ENCODE measurements around the gene RYR1.
"Not testable (repeated sequence)": the region's sequence is repeated elsewhere in the genome, so short reads cannot be mapped to it uniquely, and the experiment has no call there.

The RYR1 gene

DNA sequence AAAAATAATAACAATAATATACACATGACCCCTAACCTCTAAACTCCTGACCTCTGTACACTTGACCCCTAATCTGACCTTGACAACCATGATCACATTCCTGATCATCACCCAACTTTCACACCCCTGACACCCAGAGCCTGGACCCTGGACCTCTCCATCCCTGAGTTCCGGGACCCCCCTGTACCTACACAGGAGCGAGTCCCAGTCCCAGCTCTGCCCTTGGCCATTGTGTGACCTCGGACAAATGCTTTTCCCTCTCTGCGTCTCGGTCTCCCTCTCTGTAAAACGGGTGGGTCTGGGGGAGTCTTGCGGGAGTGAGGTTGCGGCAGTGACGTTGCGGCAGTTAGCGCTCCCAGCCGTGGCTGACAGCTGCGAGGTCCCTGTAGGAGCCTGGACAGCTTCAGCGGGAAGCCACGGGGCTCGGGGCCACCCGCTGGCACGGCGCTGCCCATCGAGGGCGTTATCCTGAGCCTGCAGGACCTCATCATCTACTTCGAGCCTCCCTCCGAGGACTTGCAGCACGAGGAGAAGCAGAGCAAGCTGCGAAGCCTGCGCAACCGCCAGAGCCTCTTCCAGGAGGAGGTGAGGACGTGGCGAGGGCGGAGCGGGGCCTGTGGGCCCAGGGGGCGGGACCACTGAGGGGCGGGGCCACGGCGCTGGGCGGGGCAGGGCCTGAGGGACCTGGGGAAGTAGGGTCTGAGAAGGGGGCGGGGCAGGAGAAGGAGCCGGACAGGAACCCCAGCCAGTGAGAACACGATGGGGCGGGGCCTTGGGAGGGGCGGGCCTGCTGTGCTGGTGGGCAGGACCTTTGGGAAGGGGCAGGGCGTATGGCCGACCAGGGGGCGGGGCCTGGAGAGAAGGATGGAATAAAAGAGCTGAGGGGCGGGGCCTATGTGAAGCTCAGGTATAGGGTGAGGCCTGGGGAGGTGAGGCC, 19.2 kb downstream of the RYR1 start:
- DNase-seq (ENCODE audit: extremely low spot score, insufficient read length, low read depth), result no peak

DNA sequence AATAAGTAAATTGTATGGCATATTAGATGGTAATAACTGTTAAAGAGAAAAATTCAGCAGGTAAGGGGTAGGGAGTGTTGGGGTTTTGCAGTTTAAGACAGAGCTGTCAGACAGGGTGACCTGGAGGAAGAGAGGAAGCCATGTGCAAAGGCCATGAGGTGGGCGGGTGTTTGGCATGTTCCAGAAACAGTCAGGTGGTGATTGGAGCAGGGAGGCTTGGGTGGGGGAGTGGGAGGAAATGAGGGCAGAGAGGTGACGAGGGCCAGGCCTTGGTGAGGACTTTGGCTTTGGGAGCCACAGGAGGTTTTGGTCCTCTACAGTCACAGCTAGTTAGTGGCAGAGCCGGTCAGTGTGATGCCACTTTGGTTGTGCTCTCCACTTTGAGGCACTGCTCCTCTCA, 20.1 kb downstream of the RYR1 start:
- DNase-seq (ENCODE audit: extremely low spot score, insufficient read length, low read depth), result no peak
- no peak for FAIRE-seq

More for the DNA sequence above, 19.2 kb downstream of the RYR1 start:
- FAIRE-seq, result no peak

DNA sequence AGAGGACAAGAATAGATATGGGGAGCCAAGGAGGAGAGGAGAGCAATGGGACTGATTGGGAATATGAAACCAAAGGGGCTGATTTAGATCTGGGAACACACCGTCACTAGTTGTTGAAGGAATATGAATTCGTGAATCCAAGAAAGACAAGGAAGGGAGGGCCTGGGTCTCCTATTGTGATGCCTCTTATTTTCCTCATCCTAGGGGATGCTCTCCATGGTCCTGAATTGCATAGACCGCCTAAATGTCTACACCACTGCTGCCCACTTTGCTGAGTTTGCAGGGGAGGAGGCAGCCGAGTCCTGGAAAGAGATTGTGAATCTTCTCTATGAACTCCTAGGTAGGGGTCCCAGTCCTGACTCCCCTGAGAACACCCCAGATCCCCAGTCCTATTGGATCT, 21.5 kb downstream of the RYR1 start:
- no peak for FAIRE-seq
- DNase-seq (ENCODE audit: extremely low spot score, insufficient read length, low read depth), result no peak

DNA sequence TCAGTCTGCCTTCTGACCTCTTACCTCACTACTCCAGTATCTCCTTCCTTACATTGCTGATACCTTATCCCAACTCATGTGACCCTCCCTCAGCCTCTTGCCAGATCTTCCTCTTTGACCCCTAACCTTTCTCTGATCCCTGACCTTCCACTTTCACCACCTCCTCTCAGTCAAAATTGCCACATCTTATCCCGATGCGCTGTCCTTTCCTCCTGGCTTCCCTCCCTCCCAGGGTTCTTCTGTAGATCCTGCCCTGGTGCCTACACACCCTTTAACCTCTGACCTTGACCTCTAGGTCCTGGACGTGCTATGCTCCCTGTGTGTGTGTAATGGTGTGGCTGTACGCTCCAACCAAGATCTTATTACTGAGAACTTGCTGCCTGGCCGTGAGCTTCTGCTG, 23.7 kb downstream of the RYR1 start:
- DNase-seq (ENCODE audit: extremely low spot score, insufficient read length, low read depth) (no peak), FAIRE-seq (no peak)

DNA sequence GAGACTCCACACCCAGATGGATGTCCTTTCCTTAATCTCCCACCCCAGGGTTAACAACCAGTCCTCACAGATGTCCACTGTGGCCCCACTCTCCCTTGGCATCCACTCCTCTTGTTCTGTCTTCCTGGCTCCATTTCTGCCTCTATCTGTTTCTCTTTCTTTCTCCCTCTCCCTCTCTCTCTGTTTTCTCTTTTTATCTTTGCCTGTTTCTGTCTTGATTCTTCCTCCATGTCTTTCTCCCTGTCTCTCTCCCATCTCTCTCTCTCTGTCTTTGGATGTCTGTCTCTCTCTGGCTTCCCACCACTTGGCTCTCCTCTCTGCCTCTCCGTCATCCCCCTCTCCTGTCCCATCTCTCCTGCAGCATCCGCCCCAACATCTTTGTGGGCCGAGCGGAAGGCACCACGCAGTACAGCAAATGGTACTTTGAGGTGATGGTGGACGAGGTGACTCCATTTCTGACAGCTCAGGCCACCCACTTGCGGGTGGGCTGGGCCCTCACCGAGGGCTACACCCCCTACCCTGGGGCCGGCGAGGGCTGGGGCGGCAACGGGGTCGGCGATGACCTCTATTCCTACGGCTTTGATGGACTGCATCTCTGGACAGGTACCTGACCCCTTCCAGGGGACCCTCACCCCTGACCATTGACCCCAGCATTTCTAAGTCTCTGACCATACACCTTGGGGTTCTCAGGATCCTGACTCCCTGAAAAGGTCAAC, 24.4 kb downstream of the RYR1 start:
- no peak for DNase-seq (ENCODE audit: extremely low spot score, insufficient read length, low read depth)
- no peak for FAIRE-seq

DNA sequence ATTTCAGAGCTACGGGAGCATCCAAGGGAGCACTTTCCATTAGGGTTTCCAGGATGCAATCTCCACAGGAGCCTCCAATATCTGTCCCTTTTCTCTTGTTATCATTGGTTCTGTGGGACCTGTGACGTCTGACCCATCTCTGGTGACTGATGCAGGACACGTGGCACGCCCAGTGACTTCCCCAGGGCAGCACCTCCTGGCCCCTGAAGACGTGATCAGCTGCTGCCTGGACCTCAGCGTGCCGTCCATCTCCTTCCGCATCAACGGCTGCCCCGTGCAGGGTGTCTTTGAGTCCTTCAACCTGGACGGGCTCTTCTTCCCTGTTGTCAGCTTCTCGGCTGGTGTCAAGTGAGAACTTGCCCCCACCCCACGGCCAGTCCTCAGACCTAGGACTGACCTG, 25.5 kb downstream of the RYR1 start:
- DNase-seq (ENCODE audit: extremely low spot score, insufficient read length, low read depth), result no peak
- FAIRE-seq, result no peak

DNA sequence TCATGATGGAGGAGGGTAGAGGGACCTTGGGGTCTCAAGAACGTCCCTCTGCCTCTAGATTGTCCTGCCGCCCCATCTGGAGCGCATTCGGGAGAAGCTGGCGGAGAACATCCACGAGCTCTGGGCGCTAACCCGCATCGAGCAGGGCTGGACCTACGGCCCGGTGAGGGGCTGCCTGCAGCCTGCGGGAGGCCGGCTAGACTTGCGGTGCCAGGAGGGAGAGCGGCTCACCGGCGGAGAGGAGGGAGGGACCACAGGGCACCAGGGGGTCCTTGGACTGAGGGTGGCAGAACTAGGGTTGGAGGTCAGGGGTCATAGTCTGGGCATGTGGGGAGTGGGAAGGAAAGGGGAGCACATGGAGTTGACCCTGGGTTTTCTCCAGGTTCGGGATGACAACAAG, 29.9 kb downstream of the RYR1 start:
- DNase-seq (ENCODE audit: extremely low spot score, insufficient read length, low read depth) (no peak), FAIRE-seq (no peak)

DNA sequence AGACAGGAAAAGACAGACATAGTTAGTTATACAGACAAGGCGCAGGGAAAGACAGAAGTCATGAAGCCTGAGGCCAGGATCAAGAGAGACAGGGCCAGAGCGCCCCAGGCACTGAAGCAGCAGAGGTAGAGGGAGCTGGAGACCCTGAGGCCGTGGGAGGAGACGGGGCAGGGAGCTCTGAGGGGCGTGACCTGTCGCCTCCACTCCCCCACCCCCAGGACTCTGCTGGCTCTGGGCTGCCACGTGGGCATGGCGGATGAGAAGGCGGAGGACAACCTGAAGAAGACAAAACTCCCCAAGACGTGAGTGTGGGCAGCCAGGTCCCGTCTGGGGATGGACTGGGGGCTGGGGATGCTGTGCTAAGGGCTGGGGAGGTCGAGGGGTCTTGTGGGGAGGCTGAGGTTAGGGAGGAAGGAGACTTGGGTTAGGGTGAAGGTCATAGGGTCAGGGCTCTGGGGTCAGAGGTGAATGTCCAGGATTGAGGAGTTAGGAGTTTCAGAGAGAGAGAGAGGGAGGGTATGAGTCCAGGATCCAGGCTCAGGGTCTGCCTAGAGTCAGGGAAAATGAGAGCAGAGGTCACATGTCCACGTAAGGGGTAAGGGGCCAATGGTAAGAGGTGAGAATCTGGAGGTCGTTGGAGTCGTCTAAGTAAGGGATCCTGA, 31.1 kb downstream of the RYR1 start:
- no peak for DNase-seq (ENCODE audit: extremely low spot score, insufficient read length, low read depth)
- FAIRE-seq, result no peak

DNA sequence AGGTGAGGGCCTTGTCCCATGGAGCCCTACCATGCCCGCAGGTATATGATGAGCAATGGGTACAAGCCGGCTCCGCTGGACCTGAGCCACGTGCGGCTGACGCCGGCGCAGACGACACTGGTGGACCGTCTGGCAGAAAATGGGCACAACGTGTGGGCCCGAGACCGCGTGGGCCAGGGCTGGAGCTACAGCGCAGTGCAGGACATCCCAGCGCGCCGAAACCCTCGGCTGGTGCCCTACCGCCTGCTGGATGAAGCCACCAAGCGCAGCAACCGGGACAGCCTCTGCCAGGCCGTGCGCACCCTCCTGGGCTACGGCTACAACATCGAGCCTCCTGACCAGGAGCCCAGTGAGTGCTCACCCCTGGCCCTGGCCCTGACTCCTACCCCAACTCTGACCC, 32.6 kb downstream of the RYR1 start:
- DNase-seq (ENCODE audit: extremely low spot score, insufficient read length, low read depth), result no peak
- FAIRE-seq, result no peak

DNA sequence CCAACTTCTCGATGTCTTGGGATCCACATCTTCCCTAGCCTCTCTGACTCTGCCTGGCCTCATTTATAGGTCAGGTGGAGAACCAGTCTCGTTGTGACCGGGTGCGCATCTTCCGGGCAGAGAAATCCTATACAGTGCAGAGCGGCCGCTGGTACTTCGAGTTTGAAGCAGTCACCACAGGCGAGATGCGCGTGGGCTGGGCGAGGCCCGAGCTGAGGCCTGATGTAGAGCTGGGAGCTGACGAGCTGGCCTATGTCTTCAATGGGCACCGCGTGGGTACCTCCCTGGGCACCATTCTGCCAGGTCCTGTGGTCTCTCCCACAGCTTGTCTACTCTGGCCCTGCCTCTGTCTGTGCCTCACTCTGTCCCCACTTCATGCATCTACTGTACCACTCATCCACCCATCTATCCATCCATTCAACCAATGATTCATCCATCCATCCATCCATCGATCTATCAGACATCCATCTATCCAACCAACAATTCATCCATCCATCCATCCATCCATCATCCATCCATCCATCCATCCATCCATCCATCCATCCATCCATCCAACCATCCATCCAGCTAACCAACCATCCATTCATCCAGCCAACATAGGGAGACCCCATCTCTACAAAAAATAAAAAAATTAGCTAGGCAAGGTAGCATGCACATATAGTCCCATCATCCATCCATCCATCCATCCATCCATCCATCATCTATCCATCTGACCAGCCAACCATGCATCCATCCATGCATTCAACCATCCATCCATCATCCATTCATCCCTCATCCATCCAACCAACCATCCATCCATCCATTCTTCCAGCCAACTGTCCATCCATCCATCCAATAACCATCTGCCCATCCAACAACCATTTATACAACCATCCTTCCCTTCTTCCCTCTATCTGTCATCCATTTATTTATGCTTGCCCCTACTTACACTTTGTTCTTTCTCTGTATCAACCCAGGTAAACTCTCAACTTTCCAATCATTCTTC, 34.3 kb downstream of the RYR1 start:
- DNase-seq (ENCODE audit: extremely low spot score, insufficient read length, low read depth), result no peak
- no peak for FAIRE-seq

DNA sequence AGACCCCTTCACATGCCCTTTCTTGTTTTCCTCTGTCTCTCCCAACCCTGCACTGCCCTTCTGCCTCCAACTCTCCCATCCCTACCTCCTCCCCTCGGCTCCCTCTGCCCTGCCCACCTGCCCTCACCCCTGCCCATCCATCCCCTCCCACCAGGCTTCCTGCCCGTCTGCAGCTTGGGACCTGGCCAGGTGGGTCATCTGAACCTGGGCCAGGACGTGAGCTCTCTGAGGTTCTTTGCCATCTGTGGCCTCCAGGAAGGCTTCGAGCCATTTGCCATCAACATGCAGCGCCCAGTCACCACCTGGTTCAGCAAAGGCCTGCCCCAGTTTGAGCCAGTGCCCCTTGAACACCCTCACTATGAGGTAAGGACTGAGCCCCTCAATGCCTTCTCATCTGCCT, 35.7 kb downstream of the RYR1 start:
- DNase-seq (ENCODE audit: extremely low spot score, insufficient read length, low read depth) (no peak), FAIRE-seq (no peak)

DNA sequence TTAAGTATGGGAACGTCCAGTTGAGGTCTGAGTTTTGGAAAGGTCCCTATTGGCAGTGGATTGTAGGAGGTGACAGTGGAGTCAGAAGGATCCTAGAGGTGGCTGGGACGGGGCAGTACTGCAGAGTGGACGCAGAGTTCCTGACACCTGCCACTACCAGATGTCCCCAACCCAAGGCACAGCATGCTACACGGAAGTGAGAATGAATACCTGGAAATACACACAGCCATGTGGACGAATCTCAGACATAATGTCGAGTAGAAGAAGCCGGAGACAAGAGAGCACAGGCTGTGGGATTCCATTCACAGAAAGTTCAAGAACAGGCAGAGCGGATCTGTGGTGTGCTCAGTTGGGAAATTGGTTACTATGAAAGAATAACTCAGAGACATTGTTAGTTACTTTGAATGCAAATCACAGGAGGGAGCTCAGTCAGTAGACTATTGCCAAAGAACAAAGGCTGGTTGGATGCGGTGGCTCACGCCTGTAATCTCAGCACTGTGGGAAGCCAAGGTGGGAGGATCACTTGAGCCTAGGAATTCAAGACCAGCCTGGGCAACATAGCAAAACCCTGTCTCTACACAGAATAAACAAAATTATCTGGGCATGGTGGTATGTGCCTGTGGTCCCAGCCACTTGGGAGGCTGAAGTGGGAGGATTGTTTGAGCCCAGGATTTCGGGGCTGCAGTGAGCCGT, 37.4 kb downstream of the RYR1 start:
- FAIRE-seq, result no peak
- no peak for DNase-seq (ENCODE audit: extremely low spot score, insufficient read length, low read depth)

DNA sequence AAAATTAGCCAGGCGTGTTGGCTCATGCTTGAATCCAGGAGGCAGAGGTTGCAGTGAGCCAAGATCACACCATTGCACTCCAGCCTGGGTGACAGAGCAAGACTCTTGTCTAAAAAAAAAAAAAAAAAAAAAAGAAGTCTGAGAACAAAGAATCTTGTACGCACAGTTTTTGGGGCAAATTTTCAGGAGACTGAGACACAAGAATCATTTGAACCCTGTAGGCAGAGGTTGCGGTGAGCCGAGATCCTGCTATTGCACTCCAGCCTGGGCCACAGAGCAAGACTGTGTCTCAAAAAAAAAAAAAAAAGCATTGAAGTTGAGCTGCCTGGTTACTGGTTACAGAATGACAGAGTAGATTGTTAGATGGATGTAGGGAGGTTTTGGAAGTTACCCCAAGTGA, 39.2 kb downstream of the RYR1 start:
- not testable (repeated sequence) for FAIRE-seq; DNase-seq (ENCODE audit: extremely low spot score, insufficient read length, low read depth)

DNA sequence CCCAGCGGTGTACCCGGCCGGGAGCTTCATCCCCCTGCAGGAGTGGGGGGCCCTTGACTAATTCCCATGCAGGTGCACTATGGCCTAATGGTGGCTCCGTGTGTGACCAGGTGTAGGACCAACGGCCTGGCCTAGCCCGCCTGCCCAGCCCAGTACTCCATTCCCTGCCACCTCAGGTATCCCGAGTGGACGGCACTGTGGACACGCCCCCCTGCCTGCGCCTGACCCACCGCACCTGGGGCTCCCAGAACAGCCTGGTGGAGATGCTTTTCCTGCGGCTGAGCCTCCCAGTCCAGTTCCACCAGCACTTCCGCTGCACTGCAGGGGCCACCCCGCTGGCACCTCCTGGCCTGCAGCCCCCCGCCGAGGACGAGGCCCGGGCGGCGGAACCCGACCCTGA, 39.7 kb downstream of the RYR1 start:
- no peak for FAIRE-seq
- no peak for DNase-seq (ENCODE audit: extremely low spot score, insufficient read length, low read depth)

DNA sequence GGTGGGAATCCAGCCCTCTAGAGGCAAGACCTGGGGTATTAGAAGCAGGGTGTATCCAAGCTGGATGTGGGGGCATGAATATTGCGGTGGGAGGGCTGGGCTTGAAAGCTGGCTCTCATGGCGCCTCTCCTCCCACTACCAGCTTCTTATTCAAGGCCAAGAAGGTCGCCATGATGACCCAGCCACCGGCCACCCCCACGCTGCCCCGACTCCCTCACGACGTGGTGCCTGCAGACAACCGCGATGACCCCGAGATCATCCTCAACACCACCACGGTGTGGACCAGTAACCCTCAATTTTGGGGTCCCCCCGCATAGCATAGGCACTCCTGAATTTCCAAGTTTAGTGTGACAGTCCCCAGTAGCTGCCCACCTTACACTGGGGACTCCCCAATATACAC, 41.7 kb downstream of the RYR1 start:
- no peak for DNase-seq (ENCODE audit: extremely low spot score, insufficient read length, low read depth)
- FAIRE-seq, result no peak

DNA sequence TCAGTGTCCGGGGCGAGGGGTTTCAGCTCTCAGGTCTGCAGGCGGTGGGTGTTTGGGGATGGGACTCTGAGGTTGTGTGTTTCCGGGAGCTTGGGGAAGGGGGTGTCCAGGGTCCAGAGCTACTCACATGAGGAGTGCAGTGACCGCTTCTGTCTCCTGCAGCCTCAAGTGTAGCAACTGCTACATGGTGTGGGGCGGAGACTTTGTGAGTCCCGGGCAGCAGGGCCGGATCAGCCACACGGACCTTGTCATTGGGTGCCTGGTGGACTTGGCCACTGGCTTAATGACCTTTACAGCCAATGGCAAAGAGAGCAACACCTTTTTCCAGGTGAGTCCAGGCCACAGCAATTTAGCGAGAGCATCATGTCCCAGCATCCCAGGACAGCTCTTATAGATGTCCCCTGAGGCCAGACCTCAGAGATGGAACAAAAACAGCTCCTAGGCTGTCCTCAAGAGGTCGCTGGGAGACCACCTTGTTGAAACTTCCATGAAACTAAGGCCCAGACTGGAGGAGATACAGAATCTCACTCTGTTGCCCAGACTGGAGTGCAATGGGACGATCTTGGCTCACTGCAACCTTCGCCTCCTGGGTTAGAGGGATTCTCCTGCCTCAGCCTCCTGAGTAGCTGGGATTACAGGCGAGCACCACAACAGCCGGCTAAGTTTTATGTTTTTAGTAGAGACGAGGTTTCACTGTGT, 44.9 kb downstream of the RYR1 start:
- FAIRE-seq, result peak; percentile 35
- DNase-seq (ENCODE audit: extremely low spot score, insufficient read length, low read depth), result no peak

DNA sequence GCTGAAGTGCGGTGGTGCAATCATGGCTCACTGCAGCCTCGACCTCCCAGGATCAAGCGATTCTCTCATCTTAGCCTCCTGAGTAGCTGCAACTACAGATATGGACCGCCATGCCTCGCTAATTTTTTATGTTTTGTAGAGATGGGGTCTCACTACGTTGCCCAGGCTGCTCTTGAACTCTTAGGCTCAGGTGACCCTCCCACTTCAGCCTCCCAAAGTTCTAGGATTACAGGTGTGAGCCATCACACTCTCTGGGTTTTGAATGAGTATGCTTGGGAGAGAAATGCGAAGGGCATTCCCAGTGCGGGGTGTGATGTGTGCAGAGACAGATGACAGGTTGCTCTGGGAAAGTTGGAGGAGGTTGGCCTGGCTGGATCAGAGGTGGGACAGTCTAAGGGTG, 49.0 kb downstream of the RYR1 start:
- DNase-seq (ENCODE audit: extremely low spot score, insufficient read length, low read depth), result no peak
- FAIRE-seq, result no peak

DNA sequence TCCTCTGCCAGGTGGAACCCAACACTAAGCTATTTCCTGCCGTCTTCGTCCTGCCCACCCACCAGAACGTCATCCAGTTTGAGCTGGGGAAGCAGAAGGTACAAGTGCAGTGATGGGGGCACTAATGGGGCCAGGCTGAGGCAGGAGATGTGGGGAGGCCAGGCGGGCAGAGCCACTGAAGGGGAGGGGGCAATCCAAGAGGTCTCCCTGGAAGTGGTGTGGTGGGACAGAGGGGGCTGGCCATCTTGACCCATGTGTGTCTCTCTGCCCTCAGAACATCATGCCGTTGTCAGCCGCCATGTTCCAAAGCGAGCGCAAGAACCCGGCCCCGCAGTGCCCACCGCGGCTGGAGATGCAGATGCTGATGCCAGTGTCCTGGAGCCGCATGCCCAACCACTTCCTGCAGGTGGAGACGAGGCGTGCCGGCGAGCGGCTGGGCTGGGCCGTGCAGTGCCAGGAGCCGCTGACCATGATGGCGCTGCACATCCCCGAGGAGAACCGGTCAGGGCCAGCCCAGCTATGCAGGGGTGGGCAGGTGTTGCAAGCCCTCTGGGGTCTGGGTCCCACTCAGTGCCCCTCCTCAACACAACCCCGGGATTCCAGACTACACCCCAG, 49.6 kb downstream of the RYR1 start:
- DNase-seq (ENCODE audit: extremely low spot score, insufficient read length, low read depth) (no peak), FAIRE-seq (no peak)
